Breast epithelium (tissue), 4 donors: Measurements from ENCODE around the gene BTBD7. TPM values are rescaled to one million over a fixed set of nuclear protein-coding genes. Genes with fewer than 3 reads are reported as not detected.

Experiments
- DNase-seq, 2 donors: peaks; one replicate each; pipeline ENCODE4 v3.0.0-alpha.2; 2019; ENCODE audit warnings: low spot score in 2 of 2
- H3K27ac ChIP-seq, 2 donors: fragments of 200-600 bp; sonication (generic) in 1 of 2; one replicate each; pipeline ENCODE4 v1.5.1; 2016 to 2019; ENCODE audit warnings: mild to moderate bottlenecking in 1 of 2
- H3K27me3 ChIP-seq, 2 donors: fragments of 200-600 bp; sonication (generic) in 1 of 2; one replicate each; pipeline versions ENCODE4 v1.5.1 to v1.6.0; 2017 to 2019; ENCODE audit warnings: control low read depth in 1 of 2, mild to moderate bottlenecking in 1 of 2
- H3K36me3 ChIP-seq: fragments of 200-600 bp; one replicate; pipeline ENCODE4 v1.5.1; 2019
- H3K4me1 ChIP-seq, 2 donors: fragments of 200-600 bp; sonication (generic); one replicate each; pipeline ENCODE4 v1.5.1; 2016 to 2019; ENCODE audit warnings: control low read depth in 1 of 2
- H3K4me3 ChIP-seq, 3 donors: fragments of 200-600 bp; sonication (generic); 1 replicate in 2 of 3; 2 replicates in 1 of 3; pipeline ENCODE4 v1.5.1; 2016 to 2019; ENCODE audit warnings: mild to moderate bottlenecking in 3 of 3, moderate library complexity in 2 of 3
- H3K9me3 ChIP-seq, 2 donors: fragments of 200-600 bp; sonication (generic) in 1 of 2; one replicate each; pipeline ENCODE4 v1.5.1; 2016 to 2019; ENCODE audit warnings: control low read depth in 1 of 2
- POLR2A ChIP-seq: fragments of 450-650 bp; IDR thresholded peaks from one replicate; pipeline ENCODE4 v1.6.1; 2016; ENCODE audit warnings: antibody characterized with exemption, mild to moderate bottlenecking, moderate library complexity
- POLR2AphosphoS5 ChIP-seq, 3 donors: sonication (generic); formaldehyde crosslinking; IDR thresholded peaks; one replicate each; pipeline ENCODE4 v1.6.1; 2017; ENCODE audit warnings: antibody characterized with exemption in 3 of 3
- intact Hi-C: fragments of 100-400 bp; cut with DNase I; formaldehyde crosslinking; loops from one replicate; pipeline ENCODE4 v1.15.1; 2023; ENCODE audit warnings: low total_unique reads
- total RNA-seq, 3 donors: library from RNA; depleted of rRNA; stranded (reverse); fragments of >200 nt; gene quantifications; one replicate each; pipeline ENCODE4 v1.1.0, GENCODE V29; 2016
- TF ChIP-seq, protein P1 (sequence below), 3 donors: fragments of 450-650 bp; IDR thresholded peaks; one replicate each; pipeline ENCODE4 v1.5.1; 2016 to 2017; ENCODE audit warnings: antibody characterized with exemption in 3 of 3, mild to moderate bottlenecking in 3 of 3, moderate library complexity in 3 of 3

Gene BTBD7
- total RNA-seq, 3 donors from 2014 or later = 19.7 to 32.8 (median 26.5) TPM

DNA sequence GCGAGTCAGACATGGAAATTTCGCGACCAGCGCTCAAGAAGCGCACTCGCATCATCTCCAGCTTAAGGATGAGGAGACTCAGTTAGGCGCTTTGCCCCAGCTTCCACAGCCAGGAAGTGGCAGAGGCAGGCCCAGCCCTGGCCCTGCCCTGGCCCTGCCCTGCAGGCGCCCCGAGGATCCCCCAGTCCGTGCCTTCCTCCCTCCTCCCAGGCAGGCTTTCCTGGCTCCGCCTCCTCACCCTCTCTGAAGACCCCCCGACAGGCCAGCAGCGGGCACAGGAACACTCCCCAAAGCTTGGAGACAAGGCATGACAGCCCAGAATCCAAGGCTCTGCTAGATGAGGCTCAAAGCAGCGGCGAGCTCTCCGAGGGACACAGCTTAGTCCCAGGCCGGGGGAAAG, 100.7 kb downstream of the BTBD7 start:
- DNase-seq = no peak
- no peaks in the 10 kb centered on the region for H3K9me3 ChIP-seq
- H3K4me3 ChIP-seq = peak overlapping the region in 2 of 3 donors; percentile 42 to 71
- intact Hi-C loops = no loop called here
- no peaks in the 10 kb centered on the region for H3K36me3 ChIP-seq
- H3K27me3 ChIP-seq = no peaks in the 10 kb centered on the region
- H3K27ac ChIP-seq = no peak overlapping the region
- TF ChIP-seq POLR2AphosphoS5 (IDR thresholded peaks at IDR 0.05) (no peak), POLR2A (no peak)
- TF ChIP-seq, protein P1, sequence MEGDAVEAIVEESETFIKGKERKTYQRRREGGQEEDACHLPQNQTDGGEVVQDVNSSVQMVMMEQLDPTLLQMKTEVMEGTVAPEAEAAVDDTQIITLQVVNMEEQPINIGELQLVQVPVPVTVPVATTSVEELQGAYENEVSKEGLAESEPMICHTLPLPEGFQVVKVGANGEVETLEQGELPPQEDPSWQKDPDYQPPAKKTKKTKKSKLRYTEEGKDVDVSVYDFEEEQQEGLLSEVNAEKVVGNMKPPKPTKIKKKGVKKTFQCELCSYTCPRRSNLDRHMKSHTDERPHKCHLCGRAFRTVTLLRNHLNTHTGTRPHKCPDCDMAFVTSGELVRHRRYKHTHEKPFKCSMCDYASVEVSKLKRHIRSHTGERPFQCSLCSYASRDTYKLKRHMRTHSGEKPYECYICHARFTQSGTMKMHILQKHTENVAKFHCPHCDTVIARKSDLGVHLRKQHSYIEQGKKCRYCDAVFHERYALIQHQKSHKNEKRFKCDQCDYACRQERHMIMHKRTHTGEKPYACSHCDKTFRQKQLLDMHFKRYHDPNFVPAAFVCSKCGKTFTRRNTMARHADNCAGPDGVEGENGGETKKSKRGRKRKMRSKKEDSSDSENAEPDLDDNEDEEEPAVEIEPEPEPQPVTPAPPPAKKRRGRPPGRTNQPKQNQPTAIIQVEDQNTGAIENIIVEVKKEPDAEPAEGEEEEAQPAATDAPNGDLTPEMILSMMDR (IDR thresholded peaks at IDR 0.05) = no peak
- H3K4me1 ChIP-seq = no peaks in the 10 kb centered on the region

DNA sequence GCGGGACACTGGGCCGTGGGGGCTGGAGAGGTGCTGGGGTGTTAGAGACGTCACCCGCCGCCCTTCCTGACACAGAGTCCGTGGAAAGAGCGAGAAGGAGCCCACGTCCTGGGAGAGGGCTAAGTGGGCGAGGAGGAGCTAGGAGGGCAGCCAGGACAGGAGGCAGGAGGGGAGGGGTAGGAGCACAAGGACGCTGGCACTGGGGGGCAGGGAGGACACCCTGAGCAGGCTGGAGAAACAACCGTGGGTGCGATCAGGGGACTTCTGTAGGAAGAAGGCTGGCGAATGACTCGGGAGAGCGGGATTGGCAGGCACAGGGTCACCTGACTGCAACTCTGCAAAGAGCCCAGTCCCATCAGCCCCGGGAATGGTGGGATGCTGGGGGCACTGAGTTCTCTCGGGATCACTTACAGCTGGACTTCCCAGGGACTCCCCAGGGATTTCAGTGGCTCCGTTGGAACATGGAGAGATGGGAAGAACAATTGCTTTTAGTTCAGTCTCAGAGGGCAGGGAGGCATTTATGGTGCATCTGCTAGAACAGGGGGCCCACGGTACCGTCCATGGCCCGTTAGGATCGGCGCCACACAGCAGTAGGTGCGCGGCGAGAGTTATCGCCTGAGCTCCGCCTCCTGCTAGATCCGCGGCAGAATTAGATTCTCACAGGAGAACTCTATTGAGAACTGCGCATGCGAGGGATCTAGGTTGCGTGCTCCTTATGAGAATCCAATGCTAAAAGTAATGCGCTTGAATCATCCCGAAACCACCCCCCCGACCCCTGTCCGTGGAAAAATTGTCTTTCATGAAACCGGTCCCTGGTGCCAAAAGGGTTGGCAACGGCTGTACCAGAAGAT, 101.5 kb downstream of the BTBD7 start:
- intact Hi-C loops = no loop called here
- no peak for DNase-seq
- no peak overlapping the region for H3K27ac ChIP-seq

DNA sequence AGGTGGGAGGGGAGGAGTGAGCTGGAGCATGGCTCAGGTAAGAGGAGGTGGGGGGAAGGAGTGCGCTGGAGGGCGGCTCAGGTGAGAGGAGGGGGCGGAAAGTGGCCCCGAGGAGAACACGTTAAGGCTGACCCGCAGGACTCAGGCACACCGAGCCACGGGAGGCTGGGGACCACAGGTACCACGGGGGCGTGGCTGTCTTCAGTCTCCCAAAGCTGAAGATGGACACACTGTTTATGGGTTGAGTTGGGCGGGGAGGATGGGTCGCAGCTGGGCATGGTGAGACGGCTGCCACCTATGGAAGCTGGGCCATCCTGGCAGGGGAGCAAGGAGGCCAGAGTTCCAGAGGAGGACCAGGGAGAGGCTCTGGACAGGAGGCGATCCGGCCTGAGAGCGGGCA, 102.3 kb downstream of the BTBD7 start:
- Histone ChIP-seq H3K36me3 (no peaks in the 10 kb centered on the region), H3K27me3 (no peaks in the 10 kb centered on the region), H3K4me3 (peak overlapping the region in 2 of 3 donors; percentile 42 to 71), H3K9me3 (no peaks in the 10 kb centered on the region), H3K4me1 (no peaks in the 10 kb centered on the region), H3K27ac (no peak overlapping the region)
- intact Hi-C loops = no loop called here
- TF ChIP-seq, protein P1 (IDR thresholded peaks at IDR 0.05) = no peak
- no peak for TF ChIP-seq POLR2AphosphoS5 (IDR thresholded peaks at IDR 0.05)
- no peak for TF ChIP-seq POLR2A
- no peak for DNase-seq

More for the DNA sequence above, 101.5 kb downstream of the BTBD7 start:
- no peaks in the 10 kb centered on the region for H3K9me3 ChIP-seq
- H3K4me1 ChIP-seq = no peaks in the 10 kb centered on the region
- no peaks in the 10 kb centered on the region for H3K36me3 ChIP-seq
- no peaks in the 10 kb centered on the region for H3K27me3 ChIP-seq
- H3K4me3 ChIP-seq = peak overlapping the region; percentile 36 to 71 (median 42)
- TF ChIP-seq POLR2A (no peak), POLR2AphosphoS5 (IDR thresholded peaks at IDR 0.05) (no peak)
- TF ChIP-seq, protein P1 (IDR thresholded peaks at IDR 0.05) = no peak

DNA sequence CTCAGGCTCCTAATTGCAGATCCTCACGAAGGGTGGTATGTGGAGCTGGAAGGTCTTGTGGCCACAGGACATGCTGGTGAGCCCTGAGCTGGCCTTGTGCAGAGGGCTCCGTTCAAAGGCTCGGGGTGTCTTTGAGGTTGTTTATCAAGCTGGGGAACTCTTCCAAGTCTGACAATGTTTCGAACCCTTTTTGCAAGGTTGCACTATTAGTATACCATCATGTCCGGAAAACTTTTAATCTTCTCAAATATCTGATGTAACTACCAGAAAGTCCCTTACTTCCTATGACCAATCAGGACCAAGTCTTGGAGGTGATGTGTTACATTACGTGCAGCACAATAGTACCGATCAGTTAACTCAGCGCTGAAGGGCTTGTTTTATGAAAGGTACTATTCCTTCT, 104.3 kb downstream of the BTBD7 start:
- H3K27me3 ChIP-seq = no peaks in the 10 kb centered on the region
- no peak overlapping the region for H3K27ac ChIP-seq
- TF ChIP-seq POLR2AphosphoS5 (IDR thresholded peaks at IDR 0.05) = no peak
- DNase-seq = no peak
- H3K36me3 ChIP-seq = no peaks in the 10 kb centered on the region
- H3K9me3 ChIP-seq = no peaks in the 10 kb centered on the region
- H3K4me1 ChIP-seq = no peaks in the 10 kb centered on the region
- intact Hi-C loops = no loop called here
- no peak overlapping the region for H3K4me3 ChIP-seq

DNA sequence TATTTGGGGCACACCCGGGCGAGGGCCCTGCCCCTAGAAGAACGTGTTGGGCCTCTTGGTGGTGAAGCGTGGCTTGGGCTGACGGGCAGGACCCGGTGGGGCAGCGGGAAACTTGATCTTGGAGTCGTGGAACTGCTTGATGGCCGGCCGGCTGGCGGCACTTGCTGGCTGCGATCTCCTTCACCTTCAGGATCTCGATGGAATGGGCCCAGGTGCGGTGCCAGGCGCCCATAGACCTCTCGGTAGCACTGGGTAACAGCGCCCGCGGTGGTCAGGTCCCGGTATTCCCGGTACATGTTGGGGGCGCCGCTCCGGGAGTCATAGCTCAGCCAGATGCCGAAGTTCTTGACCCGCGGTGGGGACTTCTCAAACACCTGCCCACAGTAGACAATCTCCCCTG, 109.3 kb downstream of the BTBD7 start:
- no peak for DNase-seq
- TF ChIP-seq, protein P1 (IDR thresholded peaks at IDR 0.05) = no peak
- no peak for TF ChIP-seq POLR2AphosphoS5 (IDR thresholded peaks at IDR 0.05)
- intact Hi-C loops = loop anchor here (5.0 kb wide), 1 partner anchor 84 kb away; no protein-coding TSS in a partner anchor
- no peaks in the 10 kb centered on the region for H3K9me3 ChIP-seq
- H3K4me3 ChIP-seq = no peak overlapping the region
- H3K36me3 ChIP-seq = no peaks in the 10 kb centered on the region
- H3K4me1 ChIP-seq = no peaks in the 10 kb centered on the region
- H3K27ac ChIP-seq = no peak overlapping the region
- no peaks in the 10 kb centered on the region for H3K27me3 ChIP-seq
